Measurements from ENCODE around the gene PTPRN2.

DNA sequence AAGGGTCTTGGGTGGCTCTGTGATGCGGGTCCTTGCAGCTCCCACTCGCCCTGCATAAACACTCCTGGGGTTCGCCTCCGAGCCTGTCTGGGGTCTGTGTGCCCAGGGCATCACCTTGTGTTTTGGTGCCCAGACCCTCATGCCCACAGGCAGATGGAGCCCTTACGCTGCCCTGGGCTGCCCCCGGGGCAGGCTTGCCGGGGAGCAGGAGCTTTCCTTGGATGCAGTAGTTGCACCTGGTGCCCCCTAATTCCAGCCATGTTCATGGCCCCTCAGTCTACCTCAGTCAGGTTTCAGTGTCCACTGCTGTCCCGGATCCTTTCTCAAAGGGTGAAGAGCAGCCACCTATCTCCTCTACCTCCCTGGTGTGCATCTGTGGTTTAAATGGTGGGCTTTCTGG lies 396.0 kb downstream of the PTPRN2 start:
- TF ChIP-seq, protein P1, sequence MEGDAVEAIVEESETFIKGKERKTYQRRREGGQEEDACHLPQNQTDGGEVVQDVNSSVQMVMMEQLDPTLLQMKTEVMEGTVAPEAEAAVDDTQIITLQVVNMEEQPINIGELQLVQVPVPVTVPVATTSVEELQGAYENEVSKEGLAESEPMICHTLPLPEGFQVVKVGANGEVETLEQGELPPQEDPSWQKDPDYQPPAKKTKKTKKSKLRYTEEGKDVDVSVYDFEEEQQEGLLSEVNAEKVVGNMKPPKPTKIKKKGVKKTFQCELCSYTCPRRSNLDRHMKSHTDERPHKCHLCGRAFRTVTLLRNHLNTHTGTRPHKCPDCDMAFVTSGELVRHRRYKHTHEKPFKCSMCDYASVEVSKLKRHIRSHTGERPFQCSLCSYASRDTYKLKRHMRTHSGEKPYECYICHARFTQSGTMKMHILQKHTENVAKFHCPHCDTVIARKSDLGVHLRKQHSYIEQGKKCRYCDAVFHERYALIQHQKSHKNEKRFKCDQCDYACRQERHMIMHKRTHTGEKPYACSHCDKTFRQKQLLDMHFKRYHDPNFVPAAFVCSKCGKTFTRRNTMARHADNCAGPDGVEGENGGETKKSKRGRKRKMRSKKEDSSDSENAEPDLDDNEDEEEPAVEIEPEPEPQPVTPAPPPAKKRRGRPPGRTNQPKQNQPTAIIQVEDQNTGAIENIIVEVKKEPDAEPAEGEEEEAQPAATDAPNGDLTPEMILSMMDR (conservative IDR thresholded peaks at IDR 0.05 in 1 of 2, IDR thresholded peaks at IDR 0.05 in 1 of 2; ENCODE audit: extremely low read depth in 1 of 2, insufficient read depth in 1 of 2, low read depth in 1 of 2, low read length in 2 of 2): no peak
- TF ChIP-seq EZH2 (IDR thresholded peaks at IDR 0.05; ENCODE audit: borderline replicate concordance, low read length): no peak

Data from mammary epithelial cell (primary cell).